Activated T-helper 1 cell treated with anti-CD3 and anti-CD28 coated beads, Interleukin-12 subunit alpha, Interleukin-12 subunit beta, Interleukin-2, Interleukin-4 antibody, amounts not matched to agents 30 ng/mL and 10 ng/mL and 1 ng/mL, durations not matched to agents 14 hours and 24 hours and 36 hours (primary cell): Measurements from ENCODE around the gene KCND3. TPM values are rescaled to one million over a fixed set of nuclear protein-coding genes. Genes with fewer than 3 reads are reported as not detected.
A peak's percentile ranks its signal among the peaks of the same experiment; 100 is the strongest.

Experiments used
- DNase-seq: peaks from one replicate; pipeline ENCODE4 v3.0.0; 2021; ENCODE audit warnings: low spot score
- H3K27ac Mint-ChIP-seq: one replicate; pipeline ENCODE4 v1.8.0; 2021; ENCODE audit warnings: mild to moderate bottlenecking, mixed read lengths
- H3K27me3 Mint-ChIP-seq: one replicate; pipeline ENCODE4 v1.8.0; 2022; ENCODE audit warnings: mild to moderate bottlenecking, moderate library complexity, mixed read lengths; ENCODE audit not compliant: insufficient read depth
- H3K36me3 Mint-ChIP-seq: one replicate; pipeline ENCODE4 v1.8.0; 2021; ENCODE audit warnings: low read depth, mixed read lengths
- H3K4me1 Mint-ChIP-seq: one replicate; pipeline ENCODE4 v1.8.0; 2021; ENCODE audit warnings: low read depth, mixed read lengths
- H3K4me3 Mint-ChIP-seq: one replicate; pipeline ENCODE4 v1.8.0; 2021; ENCODE audit warnings: mild to moderate bottlenecking, moderate library complexity, mixed read lengths
- H3K9me3 Mint-ChIP-seq: one replicate; pipeline ENCODE4 v1.8.0; 2021; ENCODE audit warnings: mixed read lengths
- intact Hi-C: fragments of 100-400 bp; cut with micrococcal nuclease; formaldehyde crosslinking; loops from one replicate; pipeline ENCODE4 v1.15.1; 2024
- total RNA-seq: library from RNA; stranded (reverse); gene quantifications from 2 replicates; pipeline ENCODE4 v1.2.3, GENCODE V29; 2022

Gene KCND3
- total RNA-seq, 1 donor from 2014 or later = not detected

- H3K9me3 Mint-ChIP-seq = no peaks in the 10 kb centered on the region
- H3K4me3 Mint-ChIP-seq = no peak overlapping the region
- intact Hi-C loops = no loop called here
- no peak overlapping the region for H3K27ac Mint-ChIP-seq
- H3K4me1 Mint-ChIP-seq = no peaks in the 10 kb centered on the region
- DNase-seq = no peak
- H3K36me3 Mint-ChIP-seq = no peaks in the 10 kb centered on the region
- H3K27me3 Mint-ChIP-seq = peaks cover 6% of the 10 kb centered on the region
Measured at GRCh38 chr1:111729946-111730681, 259.4 kb downstream of the KCND3 start.

- no peaks in the 10 kb centered on the region for H3K4me1 Mint-ChIP-seq
- no peak overlapping the region for H3K27ac Mint-ChIP-seq
- no peaks in the 10 kb centered on the region for H3K36me3 Mint-ChIP-seq
- H3K9me3 Mint-ChIP-seq = no peaks in the 10 kb centered on the region
- intact Hi-C loops = no loop called here
- H3K4me3 Mint-ChIP-seq = no peak overlapping the region
- H3K27me3 Mint-ChIP-seq = peaks cover 6% of the 10 kb centered on the region
- DNase-seq = no peak
Measured at GRCh38 chr1:111729271-111729921, 260.1 kb downstream of the KCND3 start.

- no peak overlapping the region for H3K27ac Mint-ChIP-seq
- intact Hi-C loops = no loop called here
- H3K4me1 Mint-ChIP-seq = no peaks in the 10 kb centered on the region
- H3K4me3 Mint-ChIP-seq = no peak overlapping the region
- peaks cover 4% of the 10 kb centered on the region for H3K27me3 Mint-ChIP-seq
- no peaks in the 10 kb centered on the region for H3K36me3 Mint-ChIP-seq
- H3K9me3 Mint-ChIP-seq = no peaks in the 10 kb centered on the region
- no peak for DNase-seq
Measured at GRCh38 chr1:111727056-111727455, 262.4 kb downstream of the KCND3 start.

- H3K9me3 Mint-ChIP-seq = no peaks in the 10 kb centered on the region
Measured at GRCh38 chr1:111725192-111725591, 264.3 kb downstream of the KCND3 start.

GRCh38 chr1:111723871-111724270, 265.6 kb downstream of the KCND3 start:
- intact Hi-C loops = no loop called here
- peaks cover 2% of the 10 kb centered on the region for H3K27me3 Mint-ChIP-seq
- H3K4me3 Mint-ChIP-seq = no peak overlapping the region
- H3K36me3 Mint-ChIP-seq = no peaks in the 10 kb centered on the region
- no peaks in the 10 kb centered on the region for H3K4me1 Mint-ChIP-seq
- H3K9me3 Mint-ChIP-seq = no peaks in the 10 kb centered on the region
- DNase-seq = no peak
- no peak overlapping the region for H3K27ac Mint-ChIP-seq

More at GRCh38 chr1:111725192-111725591, 264.3 kb downstream of the KCND3 start:
- DNase-seq = no peak
- Mint-ChIP-seq H3K4me1 (no peaks in the 10 kb centered on the region), H3K36me3 (no peaks in the 10 kb centered on the region), H3K27ac (no peak overlapping the region), H3K27me3 (peaks cover 4% of the 10 kb centered on the region), H3K4me3 (no peak overlapping the region)
- intact Hi-C loops = no loop called here

- intact Hi-C loops = no loop called here
- Mint-ChIP-seq H3K4me3 (no peak overlapping the region), H3K36me3 (no peaks in the 10 kb centered on the region), H3K4me1 (no peaks in the 10 kb centered on the region), H3K9me3 (no peaks in the 10 kb centered on the region), H3K27ac (no peak overlapping the region), H3K27me3 (peaks cover 2% of the 10 kb centered on the region)
- DNase-seq = no peak
Measured at GRCh38 chr1:111723091-111723806, 266.2 kb downstream of the KCND3 start.

GRCh38 chr1:111720977-111721786, 268.3 kb downstream of the KCND3 start:
- H3K9me3 Mint-ChIP-seq = no peaks in the 10 kb centered on the region
- no peaks in the 10 kb centered on the region for H3K27me3 Mint-ChIP-seq
- H3K4me1 Mint-ChIP-seq = peaks cover 7% of the 10 kb centered on the region
- intact Hi-C loops = no loop called here
- peak overlapping the region; percentile 20 for H3K27ac Mint-ChIP-seq
- H3K4me3 Mint-ChIP-seq = no peak overlapping the region
- no peak for DNase-seq
- peaks cover 13% of the 10 kb centered on the region for H3K36me3 Mint-ChIP-seq

Other genes starting within 250 kb of the KCND3 start
- 21.5 and 25.2 TPM in 2 replicates for gene DDX20, start 233.8 kb downstream of the KCND3 start, total RNA-seq